Activated T-cell treated with anti-CD3 and anti-CD28 coated beads, Interleukin-2, amount 50 U/mL, for 72 hours (primary cell): Measurements from ENCODE around the gene RBM5. TPM values are rescaled to one million over a fixed set of nuclear protein-coding genes. Genes with fewer than 3 reads are reported as not detected.

Experiments
- ATAC-seq, 2 donors: fragments of 150-1000 bp; cut with Tn5 transposase; replicated peaks in 1 of 2; 2 replicates each; pipeline ENCODE4 v1.10.0; 2021; ENCODE audit warnings: moderate library complexity in 2 of 2, mild to moderate bottlenecking in 1 of 2
- DNase-seq, 2 donors: peaks; one replicate each; pipeline ENCODE4 v3.0.0; 2021 to 2022; ENCODE audit warnings: mixed read lengths in 1 of 2
- H3K27ac Mint-ChIP-seq: one replicate; pipeline ENCODE4 v1.8.0; 2022; ENCODE audit warnings: mild to moderate bottlenecking, moderate library complexity, mixed read lengths
- H3K27me3 Mint-ChIP-seq: one replicate; pipeline ENCODE4 v1.8.0; 2022; ENCODE audit warnings: low read depth, mixed read lengths
- H3K36me3 Mint-ChIP-seq, 2 donors: one replicate each; pipeline ENCODE4 v1.8.0; 2022; ENCODE audit warnings: mixed read lengths in 2 of 2, mild to moderate bottlenecking in 1 of 2; ENCODE audit not compliant: insufficient read depth in 2 of 2
- H3K4me1 Mint-ChIP-seq: one replicate; pipeline ENCODE4 v1.8.0; 2022; ENCODE audit warnings: low read depth, mixed read lengths
- H3K4me3 Mint-ChIP-seq, 2 donors: one replicate each; pipeline ENCODE4 v1.8.0; 2022; ENCODE audit warnings: mild to moderate bottlenecking in 2 of 2, mixed read lengths in 2 of 2, moderate library complexity in 2 of 2
- H3K9me3 Mint-ChIP-seq, 2 donors: one replicate each; pipeline ENCODE4 v1.8.0; 2022; ENCODE audit warnings: mixed read lengths in 2 of 2
- total RNA-seq, 2 donors: library from RNA; stranded (reverse); gene quantifications; one replicate each; pipeline ENCODE4 v1.2.3, GENCODE V29; 2022

RBM5 gene
- total RNA-seq, 2 donors from 2014 or later = 172 to 179 TPM

GRCh38 chr3:50100956-50101845 lies 12.5 kb downstream of the RBM5 start:
- ATAC-seq (peak in 1 of 2 donors; percentile 58), DNase-seq (no peak)
- Mint-ChIP-seq H3K9me3 (no peaks in the 10 kb centered on the region), H3K27me3 (no peaks in the 10 kb centered on the region), H3K4me1 (peaks cover 7% of the 10 kb centered on the region), H3K36me3 (peaks cover 13 to 56% of the 10 kb centered on the region in 2 donors), H3K4me3 (no peak overlapping the region), H3K27ac (peak overlapping the region; percentile 78)

GRCh38 chr3:50102558-50102957 lies 13.8 kb downstream of the RBM5 start:
- no peak overlapping the region for H3K27ac Mint-ChIP-seq
- H3K36me3 Mint-ChIP-seq = peaks cover 18 to 61% of the 10 kb centered on the region in 2 donors
- no peak overlapping the region for H3K4me3 Mint-ChIP-seq
- no peaks in the 10 kb centered on the region for H3K27me3 Mint-ChIP-seq
- DNase-seq (no peak), ATAC-seq (no peak)
- H3K9me3 Mint-ChIP-seq = no peaks in the 10 kb centered on the region
- no peaks in the 10 kb centered on the region for H3K4me1 Mint-ChIP-seq

GRCh38 chr3:50111757-50112156 lies 23.0 kb downstream of the RBM5 start:
- H3K4me1 Mint-ChIP-seq = no peaks in the 10 kb centered on the region
- H3K9me3 Mint-ChIP-seq = no peaks in the 10 kb centered on the region
- ATAC-seq (no peak), DNase-seq (no peak)
- no peaks in the 10 kb centered on the region for H3K27me3 Mint-ChIP-seq
- H3K27ac Mint-ChIP-seq = peak overlapping the region; percentile 22
- H3K36me3 Mint-ChIP-seq = peaks cover 27 to 48% of the 10 kb centered on the region in 2 donors
- H3K4me3 Mint-ChIP-seq = no peak overlapping the region

- Mint-ChIP-seq H3K27ac (no peak overlapping the region), H3K4me3 (no peak overlapping the region), H3K36me3 (peaks cover 24 to 45% of the 10 kb centered on the region in 2 donors), H3K27me3 (no peaks in the 10 kb centered on the region), H3K4me1 (no peaks in the 10 kb centered on the region), H3K9me3 (no peaks in the 10 kb centered on the region)
- ATAC-seq (no peak), DNase-seq (no peak)
Observed at GRCh38 chr3:50112462-50112861, 23.7 kb downstream of the RBM5 start.

- H3K27me3 Mint-ChIP-seq = no peaks in the 10 kb centered on the region
- H3K27ac Mint-ChIP-seq = no peak overlapping the region
- H3K36me3 Mint-ChIP-seq = peaks cover 18 to 23% of the 10 kb centered on the region in 2 donors
- DNase-seq = no peak
- no peaks in the 10 kb centered on the region for H3K9me3 Mint-ChIP-seq
- H3K4me1 Mint-ChIP-seq = no peaks in the 10 kb centered on the region
- H3K4me3 Mint-ChIP-seq = no peak overlapping the region
- no peak for ATAC-seq
Observed at GRCh38 chr3:50117120-50117519, 28.4 kb downstream of the RBM5 start.

- Mint-ChIP-seq H3K9me3 (no peaks in the 10 kb centered on the region), H3K4me1 (no peaks in the 10 kb centered on the region), H3K36me3 (peaks cover 18 to 23% of the 10 kb centered on the region in 2 donors), H3K4me3 (no peak overlapping the region), H3K27ac (no peak overlapping the region), H3K27me3 (no peaks in the 10 kb centered on the region)
- no peak for DNase-seq
- no peak for ATAC-seq
Observed at GRCh38 chr3:50118237-50118636, 29.5 kb downstream of the RBM5 start.

GRCh38 chr3:50119786-50120185 lies 31.1 kb downstream of the RBM5 start:
- H3K9me3 Mint-ChIP-seq = no peaks in the 10 kb centered on the region
- H3K27ac Mint-ChIP-seq = no peak overlapping the region
- H3K36me3 Mint-ChIP-seq = peaks cover 11 to 13% of the 10 kb centered on the region in 2 donors
- H3K4me1 Mint-ChIP-seq = no peaks in the 10 kb centered on the region
- no peak for DNase-seq
- no peak for ATAC-seq
- no peak overlapping the region for H3K4me3 Mint-ChIP-seq
- no peaks in the 10 kb centered on the region for H3K27me3 Mint-ChIP-seq

GRCh38 chr3:50120364-50121071 lies 31.8 kb downstream of the RBM5 start:
- no peaks in the 10 kb centered on the region for H3K9me3 Mint-ChIP-seq

GRCh38 chr3:50121072-50122032 lies 32.6 kb downstream of the RBM5 start:
- Mint-ChIP-seq H3K9me3 (no peaks in the 10 kb centered on the region), H3K4me3 (no peak overlapping the region), H3K27me3 (no peaks in the 10 kb centered on the region), H3K27ac (no peak overlapping the region), H3K36me3 (peaks cover 4% of the 10 kb centered on the region in 2 donors), H3K4me1 (no peaks in the 10 kb centered on the region)
- ATAC-seq (peak; percentile 80 to 81), DNase-seq (peak; percentile 73 to 75)

More at GRCh38 chr3:50120364-50121071, 31.8 kb downstream of the RBM5 start:
- H3K27me3 Mint-ChIP-seq = no peaks in the 10 kb centered on the region
- H3K36me3 Mint-ChIP-seq = peaks cover 7 to 10% of the 10 kb centered on the region in 2 donors
- ATAC-seq (no peak), DNase-seq (no peak)
- no peaks in the 10 kb centered on the region for H3K4me1 Mint-ChIP-seq
- no peak overlapping the region for H3K27ac Mint-ChIP-seq
- H3K4me3 Mint-ChIP-seq = no peak overlapping the region

GRCh38 chr3:50122071-50122470 lies 33.4 kb downstream of the RBM5 start:
- Mint-ChIP-seq H3K4me3 (no peak overlapping the region), H3K4me1 (no peaks in the 10 kb centered on the region), H3K9me3 (no peaks in the 10 kb centered on the region), H3K27me3 (no peaks in the 10 kb centered on the region), H3K36me3 (peaks cover under 1 to 2% of the 10 kb centered on the region in 2 donors), H3K27ac (no peak overlapping the region)
- DNase-seq (no peak), ATAC-seq (no peak)

- Mint-ChIP-seq H3K36me3 (peaks cover 0 to 1% of the 10 kb centered on the region in 2 donors), H3K4me1 (no peaks in the 10 kb centered on the region), H3K27ac (no peak overlapping the region), H3K9me3 (no peaks in the 10 kb centered on the region), H3K27me3 (no peaks in the 10 kb centered on the region), H3K4me3 (no peak overlapping the region)
- DNase-seq (no peak), ATAC-seq (no peak)
Observed at GRCh38 chr3:50122661-50123391, 34.1 kb downstream of the RBM5 start.

GRCh38 chr3:50123394-50124051 lies 34.8 kb downstream of the RBM5 start:
- ATAC-seq (no peak), DNase-seq (no peak)
- no peak overlapping the region for H3K27ac Mint-ChIP-seq
- H3K4me3 Mint-ChIP-seq = no peak overlapping the region
- no peaks in the 10 kb centered on the region for H3K4me1 Mint-ChIP-seq
- H3K9me3 Mint-ChIP-seq = no peaks in the 10 kb centered on the region
- no peaks in the 10 kb centered on the region for H3K27me3 Mint-ChIP-seq
- H3K36me3 Mint-ChIP-seq = no peaks in the 10 kb centered on the region
